PC-3 (cell line): Measurements from ENCODE around the gene CCSER1. TPM values are rescaled to one million over a fixed set of nuclear protein-coding genes. Genes with fewer than 3 reads are reported as not detected.

Source experiments
- ATAC-seq: fragments of 200-7000 bp; cut with Tn5 transposase; 2 replicates; pipeline ENCODE4 v1.9.1; 2020; ENCODE audit warnings: mild to moderate bottlenecking, moderate library complexity
- BruUV-seq: library from RNA; stranded (reverse); fragments of 400-500 nt; replicated peaks from 2 replicates; lab custom pipeline; 2021; lab: Mats Ljungman, UMichigan
- CTCF ChIA-PET: fragments of 300-600 bp; sonication (Branson Sonifier 250); formaldehyde crosslinking; loops from one replicate; lab custom pipeline; 2022; ENCODE audit warnings: antibody characterized with exemption; lab: Charles Lee
- POLR2A ChIA-PET: fragments of 300-600 bp; sonication (Branson Sonifier 250); formaldehyde crosslinking; loops from one replicate; lab custom pipeline; 2022; ENCODE audit warnings: antibody characterized with exemption; ENCODE audit not compliant: unreplicated experiment; lab: Charles Lee
- DNase-seq: peaks from one replicate; pipeline ENCODE4 v3.0.0-alpha.2; 2015
- H2AFZ ChIP-seq: fragments of 300-600 bp; sonication (generic); 2 replicates; pipeline ENCODE4 v1.6.0; 2016; ENCODE audit warnings: antibody characterized with exemption, low read length
- H3F3A ChIP-seq: fragments of 300-600 bp; sonication (generic); one replicate; pipeline ENCODE4 v1.6.0; 2017; ENCODE audit warnings: antibody characterized with exemption, low read length, control low read depth, mild to moderate bottlenecking; ENCODE audit not compliant: unreplicated experiment
- H3K27ac ChIP-seq: fragments of 300-600 bp; sonication (generic); 2 replicates; pipeline ENCODE4 v1.5.1; 2016; ENCODE audit warnings: mild to moderate bottlenecking, low read length
- H3K27me3 ChIP-seq: fragments of 300-600 bp; sonication (generic); 2 replicates; pipeline ENCODE4 v1.6.1; 2016; ENCODE audit warnings: low read length, mixed read lengths
- H3K36me3 ChIP-seq: fragments of 300-600 bp; sonication (generic); 2 replicates; pipeline ENCODE4 v1.6.1; 2016; ENCODE audit warnings: low read depth, mixed run types, low read length, mixed read lengths
- H3K4me1 ChIP-seq: fragments of 300-600 bp; sonication (generic); 2 replicates; pipeline ENCODE4 v1.5.1; 2016; ENCODE audit warnings: low read length; ENCODE audit not compliant: insufficient read depth
- H3K4me2 ChIP-seq: fragments of 300-600 bp; sonication (generic); 2 replicates; pipeline ENCODE4 v1.6.0; 2016; ENCODE audit warnings: low read length
- H3K4me3 ChIP-seq: fragments of 300-600 bp; sonication (generic); 2 replicates; pipeline ENCODE4 v1.5.1; 2016; ENCODE audit warnings: mild to moderate bottlenecking, low read length, mixed read lengths
- H3K79me2 ChIP-seq: fragments of 300-600 bp; sonication (generic); 2 replicates; pipeline ENCODE4 v1.6.1; 2017; ENCODE audit warnings: low read length, mixed read lengths
- H3K9ac ChIP-seq: fragments of 300-600 bp; sonication (generic); 2 replicates; pipeline ENCODE4 v1.6.0; 2016; ENCODE audit warnings: mild to moderate bottlenecking, low read length
- H3K9me2 ChIP-seq: fragments of 300-600 bp; sonication (generic); replicated peaks from 2 replicates; pipeline ENCODE4 v1.6.1; 2016; ENCODE audit warnings: mixed run types, low read length, mixed read lengths
- H3K9me3 ChIP-seq: fragments of 300-600 bp; sonication (generic); 2 replicates; pipeline ENCODE4 v1.6.1; 2016; ENCODE audit warnings: low read length, mixed read lengths
- H4K20me1 ChIP-seq: fragments of 300-600 bp; sonication (generic); 2 replicates; pipeline ENCODE4 v1.6.1; 2016; ENCODE audit warnings: low read length, mixed read lengths
- EZH2 ChIP-seq: fragments of 300-600 bp; sonication (generic); IDR thresholded peaks from one replicate; pipeline ENCODE4 v1.6.1; 2017; ENCODE audit warnings: antibody characterized with exemption, mild to moderate bottlenecking, low read length; ENCODE audit not compliant: unreplicated experiment
- EZH2phosphoT487 ChIP-seq: fragments of 300-600 bp; sonication (generic); IDR thresholded peaks from 2 replicates; pipeline ENCODE4 v1.6.1; 2018; ENCODE audit warnings: mild to moderate bottlenecking, antibody characterized with exemption, low read length, borderline replicate concordance
- intact Hi-C: fragments of 100-400 bp; cut with micrococcal nuclease; formaldehyde crosslinking; loops from 2 replicates; pipeline ENCODE4 v1.9.0; 2023
- total RNA-seq: library from RNA; depleted of rRNA; stranded (reverse); fragments of >200 nt; gene quantifications from 2 replicates; pipeline ENCODE4 v1.2.3, GENCODE V29; 2014
- TF ChIP-seq, protein P1 (sequence below): fragments of 300-600 bp; sonication (generic); conservative IDR thresholded peaks from 2 replicates; pipeline ENCODE4 v1.5.1; 2017; ENCODE audit warnings: antibody characterized with exemption, low read depth, mild to moderate bottlenecking, low read length

Gene CCSER1
- total RNA-seq, 1 experiment from 2014 or later: 6.0 TPM

DNA sequence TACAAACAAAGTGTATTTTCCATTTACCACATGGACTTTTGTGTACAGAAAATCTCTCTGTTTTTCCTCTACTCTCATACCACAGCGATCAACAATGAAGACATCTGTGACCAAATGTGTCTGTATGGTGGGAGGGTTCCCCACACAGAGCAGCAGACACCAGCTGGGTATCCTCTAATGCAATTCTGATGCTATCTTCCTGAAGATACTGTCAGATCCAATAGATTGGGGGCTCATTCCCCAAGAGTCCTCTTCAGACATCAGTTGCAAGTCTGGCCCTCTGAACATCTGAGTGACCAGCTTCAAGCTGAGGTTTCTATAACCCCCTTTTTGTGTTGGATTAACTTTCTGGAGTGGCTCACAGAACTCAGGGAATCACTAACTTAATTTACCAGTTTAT lies 659.4 kb downstream of the CCSER1 start:
- Histone ChIP-seq H3F3A (no peaks in the 10 kb centered on the region), H3K9me3 (no peaks in the 10 kb centered on the region), H3K4me1 (no peaks in the 10 kb centered on the region), H3K27me3 (no peaks in the 10 kb centered on the region), H3K9ac (no peak overlapping the region), H3K4me2 (no peak overlapping the region), H3K4me3 (no peak overlapping the region), H4K20me1 (no peaks in the 10 kb centered on the region), H3K79me2 (no peaks in the 10 kb centered on the region), H3K9me2 (no peaks in the 10 kb centered on the region), H2AFZ (no peak overlapping the region), H3K27ac (no peak overlapping the region), H3K36me3 (no peaks in the 10 kb centered on the region)
- no TSS peak for BruUV-seq
- no peak for DNase-seq
- ChIA-PET POLR2A (no interaction called here), CTCF (no interaction called here)
- ATAC-seq: no peak
- TF ChIP-seq, protein P1, sequence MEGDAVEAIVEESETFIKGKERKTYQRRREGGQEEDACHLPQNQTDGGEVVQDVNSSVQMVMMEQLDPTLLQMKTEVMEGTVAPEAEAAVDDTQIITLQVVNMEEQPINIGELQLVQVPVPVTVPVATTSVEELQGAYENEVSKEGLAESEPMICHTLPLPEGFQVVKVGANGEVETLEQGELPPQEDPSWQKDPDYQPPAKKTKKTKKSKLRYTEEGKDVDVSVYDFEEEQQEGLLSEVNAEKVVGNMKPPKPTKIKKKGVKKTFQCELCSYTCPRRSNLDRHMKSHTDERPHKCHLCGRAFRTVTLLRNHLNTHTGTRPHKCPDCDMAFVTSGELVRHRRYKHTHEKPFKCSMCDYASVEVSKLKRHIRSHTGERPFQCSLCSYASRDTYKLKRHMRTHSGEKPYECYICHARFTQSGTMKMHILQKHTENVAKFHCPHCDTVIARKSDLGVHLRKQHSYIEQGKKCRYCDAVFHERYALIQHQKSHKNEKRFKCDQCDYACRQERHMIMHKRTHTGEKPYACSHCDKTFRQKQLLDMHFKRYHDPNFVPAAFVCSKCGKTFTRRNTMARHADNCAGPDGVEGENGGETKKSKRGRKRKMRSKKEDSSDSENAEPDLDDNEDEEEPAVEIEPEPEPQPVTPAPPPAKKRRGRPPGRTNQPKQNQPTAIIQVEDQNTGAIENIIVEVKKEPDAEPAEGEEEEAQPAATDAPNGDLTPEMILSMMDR: no peak
- TF ChIP-seq EZH2 (no peak), EZH2phosphoT487 (no peak)
- intact Hi-C loops: no loop called here

DNA sequence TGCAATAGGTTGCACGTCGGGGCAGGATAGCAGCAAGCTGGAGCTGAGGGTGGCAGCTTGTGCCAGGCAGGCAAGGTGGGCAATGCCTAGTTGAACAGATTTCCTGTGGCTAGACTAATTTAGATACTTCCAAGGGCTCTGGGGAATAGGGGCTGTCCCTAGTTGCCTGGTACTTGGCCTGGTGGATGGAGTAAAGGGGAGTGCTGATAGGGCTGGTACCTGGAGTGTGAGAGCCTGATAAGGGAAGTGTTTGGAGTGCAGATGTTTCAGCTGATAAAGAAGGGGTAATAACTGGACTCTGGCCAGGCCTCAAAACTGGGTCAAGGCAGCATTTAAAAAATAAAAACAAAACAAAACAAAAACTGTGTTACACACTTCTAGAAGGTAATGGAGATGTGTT lies 665.5 kb downstream of the CCSER1 start:
- TF ChIP-seq EZH2: no peak
- TF ChIP-seq, protein P1: no peak
- no peak for TF ChIP-seq EZH2phosphoT487
- no peak overlapping the region for H3K9ac ChIP-seq
- no peak overlapping the region for H2AFZ ChIP-seq
- intact Hi-C loops: no loop called here
- CTCF ChIA-PET: no interaction called here
- H3K27me3 ChIP-seq: no peaks in the 10 kb centered on the region
- H3K4me3 ChIP-seq: no peak overlapping the region
- H3K9me2 ChIP-seq: no peaks in the 10 kb centered on the region
- no TSS peak for BruUV-seq
- no peak overlapping the region for H3K27ac ChIP-seq
- POLR2A ChIA-PET: no interaction called here
- no peaks in the 10 kb centered on the region for H4K20me1 ChIP-seq
- no peaks in the 10 kb centered on the region for H3K9me3 ChIP-seq
- no peak for DNase-seq
- H3K4me2 ChIP-seq: no peak overlapping the region
- no peaks in the 10 kb centered on the region for H3K79me2 ChIP-seq
- no peaks in the 10 kb centered on the region for H3K4me1 ChIP-seq
- no peak for ATAC-seq
- no peaks in the 10 kb centered on the region for H3F3A ChIP-seq
- H3K36me3 ChIP-seq: no peaks in the 10 kb centered on the region

- no peaks in the 10 kb centered on the region for H4K20me1 ChIP-seq
- H3F3A ChIP-seq: no peaks in the 10 kb centered on the region
- TF ChIP-seq, protein P1: no peak
- TF ChIP-seq EZH2 (no peak), EZH2phosphoT487 (no peak)
- no peak overlapping the region for H3K27ac ChIP-seq
- intact Hi-C loops: no loop called here
- H2AFZ ChIP-seq: no peak overlapping the region
- CTCF ChIA-PET: no interaction called here
- H3K4me1 ChIP-seq: no peaks in the 10 kb centered on the region
- no peaks in the 10 kb centered on the region for H3K9me2 ChIP-seq
- no peak overlapping the region for H3K9ac ChIP-seq
- no peaks in the 10 kb centered on the region for H3K79me2 ChIP-seq
- POLR2A ChIA-PET: no interaction called here
- no TSS peak for BruUV-seq
- H3K9me3 ChIP-seq: no peaks in the 10 kb centered on the region
- H3K27me3 ChIP-seq: no peaks in the 10 kb centered on the region
- no peaks in the 10 kb centered on the region for H3K36me3 ChIP-seq
- H3K4me3 ChIP-seq: no peak overlapping the region
- H3K4me2 ChIP-seq: no peak overlapping the region
- DNase-seq: no peak
- ATAC-seq: no peak
Measured at GRCh38 chr4:90798948-90799347, 671.8 kb downstream of the CCSER1 start.
